OCI-LY1 (cell line): ENCODE measurements around the gene SEC14L1.
"Not testable (repeated sequence)": the region's sequence is repeated elsewhere in the genome, so short reads cannot be mapped to it uniquely, and the experiment has no call there.

Source experiments
- H2AFZ ChIP-seq: fragments of 200-600 bp; sonication (generic), shearing (Covaris generic); 2 replicates; pipeline ENCODE4 v1.6.0; 2014; ENCODE audit warnings: antibody characterized with exemption, mild to moderate bottlenecking, low read length
- H3F3A ChIP-seq: fragments of 200-600 bp; sonication (generic), shearing (Covaris generic); 2 replicates; pipeline ENCODE4 v1.6.0; 2014; ENCODE audit warnings: mild to moderate bottlenecking, antibody characterized with exemption, low read length, moderate library complexity; ENCODE audit not compliant: insufficient read depth
- H3K27ac ChIP-seq: fragments of 200-600 bp; sonication (generic); 2 replicates; pipeline ENCODE4 v1.5.1; 2014; ENCODE audit warnings: low read length, mixed run types, mild to moderate bottlenecking, low read depth; ENCODE audit not compliant: poor library complexity, severe bottlenecking
- H3K27me3 ChIP-seq: fragments of 200-600 bp; sonication (generic); 2 replicates; pipeline ENCODE4 v1.6.0; 2014; ENCODE audit warnings: antibody characterized with exemption, mild to moderate bottlenecking, low read length, moderate library complexity; ENCODE audit not compliant: insufficient read depth
- H3K36me3 ChIP-seq: fragments of 200-600 bp; sonication (generic); 2 replicates; pipeline ENCODE4 v1.6.1; 2014; ENCODE audit warnings: mild to moderate bottlenecking, antibody characterized with exemption, low read length, moderate library complexity, mixed read lengths; ENCODE audit not compliant: insufficient read depth
- H3K4me1 ChIP-seq: fragments of 200-600 bp; sonication (generic); 2 replicates; pipeline ENCODE4 v1.5.1; 2014; ENCODE audit warnings: mild to moderate bottlenecking, low read length, moderate library complexity; ENCODE audit not compliant: insufficient read depth, severe bottlenecking
- H3K4me2 ChIP-seq: fragments of 200-600 bp; sonication (generic), shearing (Covaris generic); 2 replicates; pipeline ENCODE4 v1.6.1; 2014; ENCODE audit warnings: low read length
- H3K4me3 ChIP-seq: fragments of 200-600 bp; sonication (generic); 2 replicates; pipeline ENCODE4 v1.5.1; 2014; ENCODE audit warnings: low read length, low read depth, mild to moderate bottlenecking, mixed read lengths; ENCODE audit not compliant: poor library complexity, severe bottlenecking
- H3K79me2 ChIP-seq: fragments of 200-600 bp; shearing (Covaris generic); 2 replicates; pipeline ENCODE4 v1.6.1; 2016; ENCODE audit warnings: mixed run types, low read length, mixed read lengths; ENCODE audit not compliant: insufficient read depth
- H3K9ac ChIP-seq: fragments of 200-600 bp; sonication (generic), shearing (Covaris generic); 2 replicates; pipeline ENCODE4 v1.6.1; 2014; ENCODE audit warnings: mild to moderate bottlenecking, low read length, mixed read lengths
- H3K9me2 ChIP-seq: fragments of 200-600 bp; sonication (generic), shearing (Covaris generic); 2 replicates; pipeline ENCODE4 v1.6.1; 2014; ENCODE audit warnings: low read depth, mild to moderate bottlenecking, low read length, mixed read lengths
- H3K9me3 ChIP-seq: fragments of 200-600 bp; shearing (Covaris generic); 2 replicates; pipeline ENCODE4 v1.6.1; 2014; ENCODE audit warnings: low read length, mixed read lengths
- H4K20me1 ChIP-seq: fragments of 200-600 bp; sonication (generic), shearing (Covaris generic); 2 replicates; pipeline ENCODE4 v1.6.0; 2016; ENCODE audit warnings: mild to moderate bottlenecking, low read length; ENCODE audit not compliant: insufficient read depth
- CTCF ChIP-seq: fragments of 200-600 bp; sonication (generic), shearing (Covaris generic); IDR thresholded peaks from 2 replicates; pipeline ENCODE4 v1.5.1; 2017; ENCODE audit warnings: mild to moderate bottlenecking, antibody characterized with exemption, low read length, moderate library complexity, mixed read lengths
- EZH2 ChIP-seq: fragments of 200-600 bp; sonication (generic), shearing (Covaris generic); IDR thresholded peaks from 2 replicates; pipeline ENCODE4 v1.8.0; 2017; ENCODE audit warnings: borderline replicate concordance, mixed run types, mild to moderate bottlenecking, antibody characterized with exemption, low read length, moderate library complexity, mixed read lengths

Gene SEC14L1

GRCh38 chr17:77109159-77109759 lies 31.5 kb upstream of the SEC14L1 start:
- H3K9ac ChIP-seq = no peak overlapping the region

GRCh38 chr17:77109764-77110359 lies 30.9 kb upstream of the SEC14L1 start:
- Histone ChIP-seq H3K9ac (no peak overlapping the region), H2AFZ (no peak overlapping the region)

More at GRCh38 chr17:77109159-77109759, 31.5 kb upstream of the SEC14L1 start:
- H3K79me2 ChIP-seq = no peaks in the 10 kb centered on the region
- no peaks in the 10 kb centered on the region for H3K27me3 ChIP-seq
- H3K27ac ChIP-seq = no peak overlapping the region
- H3K9me2 ChIP-seq = no peaks in the 10 kb centered on the region
- peaks cover 29% of the 10 kb centered on the region for H3K4me1 ChIP-seq
- no peaks in the 10 kb centered on the region for H4K20me1 ChIP-seq
- no peaks in the 10 kb centered on the region for H3K9me3 ChIP-seq
- no peaks in the 10 kb centered on the region for H3K36me3 ChIP-seq
- H2AFZ ChIP-seq = no peak overlapping the region
- TF ChIP-seq EZH2 = no peak
- no peak for TF ChIP-seq CTCF
- no peaks in the 10 kb centered on the region for H3F3A ChIP-seq
- H3K4me3 ChIP-seq = no peak overlapping the region
- no peak overlapping the region for H3K4me2 ChIP-seq

GRCh38 chr17:77111165-77111933 lies 29.4 kb upstream of the SEC14L1 start:
- not testable (repeated sequence) for H3K36me3 ChIP-seq, H3K4me2 ChIP-seq, H2AFZ ChIP-seq, H3K9ac ChIP-seq, H4K20me1 ChIP-seq, H3F3A ChIP-seq, H3K27ac ChIP-seq, H3K79me2 ChIP-seq, H3K9me2 ChIP-seq, H3K4me3 ChIP-seq, H3K9me3 ChIP-seq, H3K27me3 ChIP-seq
- peaks cover 29% of the 10 kb centered on the region for H3K4me1 ChIP-seq

More at GRCh38 chr17:77109764-77110359, 30.9 kb upstream of the SEC14L1 start:
- Histone ChIP-seq H3K79me2 (no peaks in the 10 kb centered on the region), H4K20me1 (no peaks in the 10 kb centered on the region), H3K36me3 (no peaks in the 10 kb centered on the region), H3K4me2 (peak overlapping the region; percentile 32; the same call in 1 of the 2 replicates), H3K27me3 (no peaks in the 10 kb centered on the region), H3K4me3 (no peak overlapping the region), H3K9me2 (no peaks in the 10 kb centered on the region), H3K9me3 (no peaks in the 10 kb centered on the region), H3K4me1 (peaks cover 29% of the 10 kb centered on the region), H3K27ac (no peak overlapping the region), H3F3A (no peaks in the 10 kb centered on the region)
- TF ChIP-seq EZH2 (no peak), CTCF (peak; percentile 16; the same call in 1 of the 2 replicates)
